GM19463 (cell line): ENCODE measurements around the gene DUSP12.

Source experiments
- ATAC-seq: cut with Tn5 transposase; IDR thresholded peaks from one replicate; pipeline ENCODE4 v1.9.1; 2021; ENCODE audit warnings: mild to moderate bottlenecking, moderate library complexity; ENCODE audit not compliant: unreplicated experiment

DUSP12 gene

DNA sequence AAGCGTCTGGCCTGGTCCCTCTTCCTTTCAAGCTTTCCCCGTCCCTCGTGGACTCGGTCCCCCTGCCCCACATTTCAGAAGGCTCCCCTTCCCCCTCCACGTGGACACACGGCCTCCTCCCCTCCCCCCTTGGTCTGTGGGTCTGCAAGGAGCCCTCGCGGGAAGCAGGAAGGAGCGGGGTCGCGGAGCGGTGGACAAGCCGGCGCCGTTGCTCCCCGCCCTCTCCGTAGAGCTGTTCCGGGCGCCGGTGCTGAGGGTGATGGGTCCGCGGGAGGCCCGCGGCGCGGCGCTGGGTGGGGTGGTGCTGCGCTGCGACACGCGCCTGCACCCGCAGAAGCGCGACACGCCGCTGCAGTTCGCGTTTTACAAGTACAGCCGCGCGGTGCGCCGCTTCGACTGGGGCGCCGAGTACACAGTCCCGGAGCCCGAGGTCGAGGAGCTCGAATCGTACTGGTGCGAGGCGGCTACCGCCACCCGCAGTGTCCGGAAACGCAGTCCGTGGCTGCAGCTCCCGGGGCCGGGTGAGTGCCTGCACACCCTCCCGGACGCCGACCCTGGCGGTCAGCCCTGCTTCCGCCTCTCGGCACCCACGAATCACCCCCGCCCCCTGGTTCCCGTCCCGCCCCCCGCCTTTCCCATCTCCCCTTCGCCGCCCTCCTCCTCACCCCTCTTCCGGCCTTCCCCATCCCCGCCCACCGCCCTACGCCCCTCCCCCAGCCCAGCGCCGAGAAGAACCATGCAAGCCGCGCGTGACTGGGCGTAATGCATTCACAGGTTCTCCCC lies 22.9 kb upstream of the DUSP12 start:
- peak; percentile 49 for ATAC-seq

DNA sequence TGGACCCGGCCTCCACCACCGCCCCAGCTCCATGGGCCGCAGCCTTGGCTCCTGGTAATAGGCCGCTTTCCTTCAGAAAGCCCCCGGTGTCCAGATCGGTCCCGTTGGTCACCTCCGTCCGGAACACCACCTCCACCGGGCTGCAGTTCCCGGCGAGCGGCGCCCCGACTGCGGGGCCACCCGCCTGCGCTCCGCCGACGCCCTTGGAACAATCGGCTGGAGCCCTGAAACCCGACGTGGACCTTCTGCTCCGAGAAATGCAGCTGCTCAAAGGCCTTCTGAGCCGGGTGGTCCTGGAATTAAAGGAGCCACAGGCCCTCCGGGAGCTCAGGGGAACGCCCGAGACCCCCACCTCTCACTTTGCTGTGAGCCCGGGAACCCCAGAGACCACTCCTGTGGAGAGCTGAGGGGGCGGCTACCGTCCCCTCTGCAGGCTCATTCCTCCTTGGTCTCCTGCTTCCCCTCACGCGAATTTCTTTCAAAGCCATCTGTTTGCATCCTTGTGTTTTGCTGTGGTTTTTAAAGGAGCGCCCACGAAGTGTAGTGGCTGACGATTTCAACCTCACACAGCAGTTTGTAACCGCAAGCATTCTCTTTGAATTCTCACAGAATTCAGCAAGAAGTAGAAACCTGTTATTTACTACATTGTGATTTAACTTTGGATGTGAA lies 22.2 kb upstream of the DUSP12 start:
- peak; percentile 2 for ATAC-seq

DNA sequence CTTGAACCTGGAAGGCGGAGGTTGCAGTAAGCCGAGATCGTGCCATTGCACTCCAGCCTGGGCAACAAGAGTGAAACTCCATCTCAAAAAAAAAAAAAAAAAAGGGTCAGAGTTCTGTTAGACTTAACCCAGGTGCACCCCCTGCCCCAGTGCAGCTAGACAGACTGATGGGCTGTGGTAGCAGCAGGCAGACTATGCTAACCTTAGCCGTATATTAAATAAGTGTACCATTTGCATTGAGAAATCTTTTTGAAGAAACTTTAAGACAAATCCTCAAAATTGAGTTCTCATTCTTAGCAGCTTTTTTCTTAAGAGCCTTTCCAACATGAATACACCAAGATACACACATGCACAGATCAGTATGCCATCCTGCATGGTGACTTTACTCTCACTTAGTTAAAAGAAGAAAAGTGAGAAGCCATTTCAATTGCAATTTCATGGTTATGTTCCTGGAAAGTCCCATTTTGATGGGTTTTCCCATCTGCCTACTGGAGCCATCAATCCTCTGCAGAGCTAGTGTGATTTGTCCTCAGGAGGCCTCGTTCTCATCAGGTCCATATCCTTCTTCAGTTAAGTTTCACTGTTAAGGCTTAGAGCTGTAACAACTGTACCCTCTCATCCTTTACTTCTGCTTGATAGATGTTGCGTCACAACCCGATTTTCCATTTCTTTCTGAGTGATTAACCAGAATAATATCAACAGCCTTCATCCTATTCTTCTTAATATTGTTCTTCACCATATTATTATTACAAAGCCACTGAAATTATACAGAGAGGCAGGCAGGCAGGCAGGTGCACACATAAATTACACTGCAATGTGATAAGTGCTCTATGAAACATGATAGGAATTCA lies 21.0 kb upstream of the DUSP12 start:
- no peak for ATAC-seq

DNA sequence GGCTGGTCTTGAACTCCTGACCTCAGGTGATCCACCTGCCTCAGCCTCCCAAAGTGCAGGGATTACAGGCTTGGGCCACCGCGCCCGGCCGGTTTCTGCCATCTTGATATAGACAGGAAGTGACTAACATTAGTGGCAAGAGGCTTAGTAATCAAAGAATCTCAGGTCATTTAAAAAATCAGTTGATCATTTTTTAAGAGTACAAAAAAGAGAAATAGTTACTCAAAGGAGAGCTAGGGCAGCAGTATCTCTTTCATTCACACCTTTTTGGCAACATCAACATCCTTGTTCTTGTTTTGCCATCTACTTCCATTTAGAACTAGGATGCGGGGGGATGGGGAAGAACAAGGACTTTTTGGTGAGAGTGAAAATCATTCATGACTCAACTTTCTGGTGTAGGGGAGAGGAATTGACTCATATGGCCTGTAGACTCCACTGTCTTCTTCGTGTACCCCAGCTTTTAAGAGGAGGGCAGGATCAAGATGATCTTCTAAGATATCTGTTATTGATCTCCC lies 19.5 kb upstream of the DUSP12 start:
- no peak for ATAC-seq

DNA sequence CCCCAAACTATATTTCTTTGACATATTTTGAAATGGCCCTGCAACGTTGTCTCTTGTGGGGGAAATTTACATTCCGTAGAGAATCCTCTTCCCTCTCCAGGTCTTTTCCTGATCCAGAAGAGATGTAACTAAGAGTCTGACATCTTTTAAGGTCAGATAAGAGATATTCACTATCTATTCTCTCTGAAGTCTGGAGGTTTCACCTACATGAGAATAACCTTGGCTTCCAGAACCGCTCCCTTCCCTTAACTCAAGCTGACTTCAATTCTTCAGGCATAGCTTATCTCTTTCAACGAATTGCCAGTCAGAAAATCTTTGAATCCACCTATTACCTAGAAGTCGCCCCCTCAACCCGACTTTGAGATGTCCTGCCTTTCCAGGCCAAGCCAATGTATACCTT lies 18.3 kb upstream of the DUSP12 start:
- no peak for ATAC-seq

DNA sequence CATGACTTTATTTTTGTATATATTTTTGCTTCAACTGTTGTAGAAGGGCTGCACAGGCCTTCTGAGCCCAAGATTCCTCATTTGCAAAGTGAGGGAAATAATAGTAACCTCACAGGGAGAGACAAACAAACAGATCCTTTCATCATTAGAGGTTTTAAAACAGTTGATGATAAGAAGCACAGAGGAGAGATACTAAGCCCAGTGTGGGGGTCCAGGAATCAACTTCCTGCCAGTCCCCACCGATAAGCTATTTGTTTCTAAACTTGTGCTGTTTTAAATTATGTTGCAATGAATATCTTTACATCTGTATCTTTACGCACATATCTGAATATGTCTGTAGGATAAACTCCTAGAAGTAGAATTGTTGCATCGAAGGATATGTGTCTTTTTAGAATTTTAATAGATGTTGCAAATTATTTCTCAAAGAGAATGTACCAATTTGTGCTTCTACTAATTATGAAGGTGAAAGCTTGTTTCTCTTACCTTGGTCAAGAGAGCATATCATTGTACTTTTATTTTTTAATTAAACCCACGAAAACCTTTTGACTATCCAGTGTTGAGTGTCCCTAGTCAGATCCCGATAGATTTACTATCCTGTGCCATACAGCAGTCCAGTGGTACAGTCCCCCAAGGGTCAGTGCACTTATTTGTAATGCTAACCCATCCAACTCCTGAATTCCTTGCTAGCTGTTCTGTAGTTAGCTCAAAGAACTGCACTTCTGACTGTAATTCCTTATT lies 17.4 kb upstream of the DUSP12 start:
- ATAC-seq: no peak

DNA sequence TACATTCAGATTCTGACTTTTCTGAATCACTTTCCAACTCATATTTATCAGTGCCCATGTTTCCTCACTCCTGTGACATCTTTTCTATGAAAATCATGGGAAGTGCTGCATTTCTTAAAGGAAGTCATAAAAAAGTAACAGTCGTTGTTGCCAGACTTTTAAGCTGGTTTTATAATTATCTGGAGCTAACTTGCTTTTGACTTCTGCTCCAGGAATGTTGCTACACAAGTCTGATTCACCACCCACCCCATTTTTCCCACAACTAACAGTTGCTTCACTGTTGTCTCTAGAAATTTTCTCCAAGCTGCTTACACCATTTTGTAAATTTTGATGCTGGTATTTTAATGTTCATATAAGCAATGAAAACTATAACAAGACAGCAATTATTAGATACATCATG lies 16.1 kb upstream of the DUSP12 start:
- no peak for ATAC-seq

DNA sequence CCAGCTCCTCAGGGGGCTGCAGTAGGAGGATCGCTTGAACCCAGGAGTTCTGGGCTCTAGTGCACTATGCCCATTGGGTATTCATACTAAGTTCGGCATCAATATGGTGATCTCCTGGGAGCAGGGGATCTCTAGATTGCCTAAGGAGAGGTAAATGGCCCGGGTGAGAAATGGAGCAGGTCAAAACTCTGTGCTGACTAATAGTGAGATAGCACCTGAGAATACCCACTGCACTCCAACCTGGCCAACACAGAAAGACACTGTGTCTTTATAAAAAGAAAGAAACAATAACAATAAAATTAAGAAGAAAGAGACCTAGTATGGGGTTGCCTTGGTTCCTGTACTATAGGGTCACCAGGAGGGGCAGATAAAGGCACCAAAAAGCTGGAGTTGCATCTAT lies 13.7 kb upstream of the DUSP12 start:
- no peak for ATAC-seq

DNA sequence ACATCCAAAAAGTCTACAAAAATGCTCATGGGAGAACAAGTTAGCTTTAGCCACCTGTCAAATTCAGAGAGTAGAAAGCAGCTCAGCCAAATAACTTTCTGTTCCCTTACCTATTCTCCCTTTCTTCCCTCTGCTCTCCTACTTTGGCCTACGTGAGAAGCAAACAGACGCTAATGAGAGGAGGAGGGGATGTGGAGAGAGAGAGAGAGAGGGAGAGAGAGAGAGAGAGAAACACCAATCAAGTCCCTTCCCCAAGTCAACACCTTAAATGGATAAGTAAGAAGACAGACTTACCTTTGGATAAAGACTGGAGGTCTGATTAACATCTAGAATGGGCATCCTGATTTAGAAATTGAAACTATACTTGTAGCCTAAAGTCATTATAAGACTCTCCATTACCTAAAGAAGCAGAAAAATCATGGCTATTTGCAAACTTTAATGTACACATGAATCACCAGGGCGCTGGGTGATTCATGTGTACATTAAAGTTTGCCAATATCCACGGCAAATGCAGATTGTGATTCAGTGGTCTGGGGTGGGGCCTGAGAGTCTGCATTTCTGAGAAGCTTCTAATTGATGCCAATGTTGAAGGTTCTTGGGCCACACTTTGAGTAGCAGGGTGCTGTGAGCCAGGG lies 13.1 kb upstream of the DUSP12 start:
- no peak for ATAC-seq

DNA sequence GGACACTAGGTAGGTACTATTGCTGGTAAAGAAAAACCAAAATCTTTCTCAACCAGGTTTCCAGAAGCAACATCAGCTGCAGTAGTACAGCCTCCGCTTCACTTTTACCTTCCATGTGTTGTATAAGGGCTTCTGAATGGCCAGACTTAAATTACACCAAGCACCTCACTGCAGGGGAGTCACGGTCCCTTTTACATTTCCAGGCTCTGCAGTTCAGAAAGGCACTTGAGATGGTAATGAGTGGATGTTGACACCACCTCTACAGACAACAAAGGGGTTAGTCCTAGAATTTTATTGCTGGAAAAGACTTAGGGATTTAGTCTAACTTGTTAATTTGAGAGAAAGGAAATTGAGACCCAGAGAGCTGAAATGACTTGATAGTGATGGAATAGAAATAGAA lies 12.0 kb upstream of the DUSP12 start:
- no peak for ATAC-seq

DNA sequence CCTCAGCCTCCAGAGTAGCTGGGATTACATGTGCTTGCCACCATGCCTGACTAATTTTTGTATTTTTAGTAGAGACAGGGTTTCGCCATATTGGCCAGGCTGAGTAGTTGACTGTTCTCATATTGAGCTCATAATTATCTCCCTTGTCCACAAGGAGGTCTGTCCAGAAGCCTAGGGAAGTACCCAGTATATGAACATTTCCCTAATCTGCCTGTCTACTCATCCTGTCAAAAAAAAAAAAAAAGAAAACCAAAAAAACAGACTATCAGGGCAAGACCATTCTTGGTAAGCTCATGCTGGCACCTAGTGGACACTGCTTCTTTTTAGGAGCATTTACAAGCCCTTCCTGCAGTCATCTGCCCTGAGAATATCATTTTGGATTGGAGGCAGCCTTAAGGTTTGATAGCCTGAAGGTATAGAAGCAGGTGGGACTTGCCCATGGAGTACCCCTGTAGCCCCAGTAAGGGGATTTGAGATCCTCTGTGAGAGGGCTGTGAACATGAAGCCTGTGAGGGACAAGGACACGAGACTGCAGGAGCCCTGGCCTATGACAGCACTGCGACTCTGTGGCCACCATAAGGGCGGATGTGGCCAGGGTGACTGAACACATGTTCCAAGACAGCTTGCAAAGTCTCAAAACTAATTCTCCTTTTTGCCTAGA lies 10.8 kb upstream of the DUSP12 start:
- ATAC-seq: peak; percentile 70

DNA sequence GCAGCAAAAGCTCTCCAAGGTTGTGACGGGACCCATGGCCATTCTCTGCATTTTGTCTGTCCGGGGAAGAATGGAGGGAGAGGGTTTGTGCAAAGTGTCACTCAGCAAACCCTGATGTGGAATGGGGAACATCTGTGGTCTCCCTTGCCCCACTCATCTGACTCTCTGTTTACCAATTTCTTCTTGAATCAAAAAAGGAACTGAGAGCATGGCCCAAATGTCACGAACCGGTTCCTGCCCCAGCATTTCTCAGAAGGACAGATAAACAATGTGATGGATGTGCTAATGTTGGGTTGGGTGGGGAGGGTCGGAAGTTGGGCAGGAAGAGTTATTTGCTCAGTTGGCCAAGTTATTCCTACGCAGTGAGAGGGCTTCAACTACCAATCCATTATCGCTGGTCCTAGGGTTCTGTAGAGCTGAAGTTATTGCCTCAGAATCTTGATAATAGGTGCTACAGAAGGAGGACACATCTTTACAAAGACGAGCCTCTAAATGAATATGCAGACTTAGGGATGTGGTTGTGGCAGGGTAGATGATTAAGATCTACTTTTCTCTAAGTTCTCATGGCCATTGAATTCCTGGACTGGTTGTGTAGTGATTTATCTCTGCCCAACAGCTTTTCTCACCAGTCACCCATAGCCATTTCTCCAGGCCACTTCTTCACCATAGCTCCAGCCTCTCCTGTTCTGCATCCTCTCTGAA lies 9.6 kb upstream of the DUSP12 start:
- no peak for ATAC-seq

DNA sequence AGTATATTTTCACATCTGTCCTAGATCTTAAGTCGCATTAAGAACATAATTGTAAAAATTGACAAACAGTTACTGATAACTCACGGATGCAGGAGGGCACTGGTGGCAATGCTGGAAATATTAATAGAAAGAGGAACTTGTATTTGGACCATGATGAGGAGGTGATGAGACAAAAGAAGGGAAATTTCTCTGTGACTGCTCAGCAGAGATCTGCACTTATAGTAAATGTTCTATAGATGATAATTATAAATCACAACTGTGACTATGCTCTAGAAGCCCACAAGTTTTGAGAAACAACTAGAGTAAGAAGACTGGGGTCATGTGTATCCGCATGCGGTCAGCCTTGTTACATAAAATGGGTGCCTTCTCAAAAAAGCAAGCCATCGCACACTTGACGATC lies 8.7 kb upstream of the DUSP12 start:
- no peak for ATAC-seq

DNA sequence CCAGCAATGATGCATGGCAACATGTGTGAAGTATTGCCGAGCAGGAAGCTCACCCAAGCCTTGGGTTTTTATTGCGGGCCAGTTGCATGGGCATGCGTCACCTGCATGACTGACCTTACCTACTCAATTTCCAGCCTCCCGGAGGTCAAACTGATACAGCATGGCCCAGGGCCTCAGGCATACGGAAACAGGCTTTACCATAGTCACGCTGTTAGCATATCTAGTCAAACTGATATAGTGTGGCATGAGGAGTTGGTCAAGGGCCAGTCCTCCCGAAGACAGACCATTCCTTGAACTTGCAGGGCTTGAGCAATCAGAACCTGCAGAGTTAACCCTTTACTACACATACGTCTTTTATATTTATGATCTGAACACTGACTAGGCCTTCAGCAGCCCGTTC lies 6.4 kb upstream of the DUSP12 start:
- ATAC-seq: no peak

DNA sequence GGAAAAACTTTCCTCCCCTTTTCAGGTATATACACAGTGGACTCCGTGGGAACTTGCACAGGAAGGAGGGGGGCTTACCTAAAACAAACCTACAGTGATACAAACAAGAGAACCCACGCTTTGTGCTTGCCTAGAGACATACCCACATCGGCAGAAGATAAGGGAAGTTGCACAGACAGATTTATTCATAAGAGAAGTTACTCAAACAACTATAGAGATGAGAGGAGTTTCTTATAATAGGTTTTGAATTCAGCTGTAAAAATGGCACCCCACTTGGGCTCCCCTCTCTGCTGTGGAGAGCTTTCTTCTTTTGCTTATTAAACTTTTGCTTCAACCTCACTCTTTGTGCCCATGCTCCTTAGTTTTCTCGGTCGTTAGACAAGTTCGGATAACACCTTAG lies 1.8 kb upstream of the DUSP12 start:
- no peak for ATAC-seq

DNA sequence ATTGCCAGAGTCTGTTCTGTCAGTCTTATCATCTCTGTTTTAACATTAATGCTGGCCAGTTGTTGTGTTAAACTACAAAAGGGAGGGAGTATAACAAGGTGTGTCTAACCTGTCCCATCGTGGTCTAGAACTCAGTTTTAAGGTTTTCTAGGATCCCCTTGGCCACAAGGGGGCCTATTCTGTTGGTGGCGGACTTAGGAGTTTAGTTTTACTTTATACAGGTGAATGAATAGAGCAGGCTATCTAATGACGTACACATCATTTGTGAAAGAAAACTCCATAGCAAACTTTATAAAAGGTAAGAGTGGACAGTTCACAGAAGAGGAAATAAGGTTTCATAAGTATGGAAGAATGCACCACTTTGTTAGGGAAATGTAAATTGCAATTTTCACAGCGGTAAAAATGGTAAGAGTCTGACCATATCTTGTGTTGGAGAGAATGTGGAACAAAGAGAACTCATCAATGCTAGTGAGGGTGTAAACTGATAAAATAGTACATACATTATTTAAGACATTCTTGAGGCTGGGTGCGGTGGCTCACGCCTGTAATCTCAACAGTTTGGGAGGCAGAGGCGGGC lies 14.0 kb downstream of the DUSP12 start:
- ATAC-seq: no peak

DNA sequence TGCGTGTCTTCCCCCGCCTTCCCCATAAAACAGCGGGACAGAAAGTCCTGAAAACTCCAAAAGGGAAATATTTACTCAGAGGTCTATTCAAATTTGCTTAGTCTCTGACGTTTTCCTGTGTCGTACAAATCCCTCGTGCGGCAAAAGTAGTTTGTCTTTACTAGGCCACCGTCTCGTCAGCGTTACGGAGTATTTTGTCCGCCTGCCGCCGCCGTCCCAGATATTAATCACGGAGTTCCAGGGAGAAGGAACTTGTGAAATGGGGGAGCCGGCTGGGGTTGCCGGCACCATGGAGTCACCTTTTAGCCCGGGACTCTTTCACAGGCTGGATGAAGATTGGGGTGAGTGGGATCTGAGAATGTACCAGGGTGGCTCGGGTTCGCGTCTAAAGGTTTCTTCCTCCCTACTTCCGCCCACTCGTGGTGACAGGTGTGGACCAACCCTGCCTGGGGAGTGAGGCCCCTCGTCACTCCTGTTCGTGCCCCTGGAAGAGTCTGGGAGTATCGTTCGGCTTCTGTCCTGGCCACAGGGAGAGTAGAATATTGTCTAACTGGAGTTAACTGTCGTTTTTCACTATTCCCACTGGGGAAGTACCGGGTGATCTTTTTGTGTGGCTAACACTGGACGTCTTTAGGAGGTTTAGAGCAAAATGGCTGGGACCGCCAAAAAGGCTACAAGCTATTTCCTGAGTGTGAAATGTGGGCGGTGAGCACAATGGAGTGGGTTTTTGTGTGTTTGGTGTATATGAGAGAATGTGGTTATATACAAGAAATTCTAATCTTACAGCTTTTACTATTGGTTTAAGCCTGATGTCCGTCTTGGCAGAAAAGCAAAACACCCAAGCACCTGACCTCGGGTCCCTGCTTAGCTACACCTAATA lies 16.8 kb downstream of the DUSP12 start, which contains the start of gene ATF6:
Gene ATF6 (plus strand): TSS at position 219 of the 880 bp plus-strand sequence. CDS start 41 bp downstream, at position 260.
- ATAC-seq: peak; percentile 63

DNA sequence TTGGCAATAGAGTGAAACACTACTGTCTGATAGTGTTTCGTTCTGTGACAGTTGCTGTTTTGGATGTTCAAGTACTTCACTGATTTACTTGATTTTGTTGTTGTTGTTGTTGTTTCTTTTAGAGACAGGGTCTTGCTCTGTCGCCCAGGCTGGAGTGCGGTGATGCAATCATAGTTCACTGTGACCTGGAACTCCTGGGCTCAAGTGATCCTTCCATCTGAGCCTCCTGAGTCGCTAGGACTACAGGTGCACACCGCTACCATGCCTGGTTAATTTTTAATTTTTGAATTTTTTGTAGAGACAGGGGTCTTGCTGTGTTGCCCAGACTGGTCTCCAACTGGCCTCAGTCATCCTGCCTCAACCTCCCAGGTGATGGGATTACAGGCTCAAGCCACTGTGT lies 18.9 kb downstream of the DUSP12 start:
- no peak for ATAC-seq
